Motor neuron (in vitro differentiated cells): ENCODE data around the gene SFMBT2. TPM values are rescaled to one million over a fixed set of nuclear protein-coding genes. Genes with fewer than 3 reads are reported as not detected.

Source experiments
- ATAC-seq, 8 experiments: fragments of 200-7000 bp; cut with Tn5 transposase; replicated peaks in 6 of 8; 2 replicates each; pipeline ENCODE4 v1.8.0; 2021; ENCODE audit warnings: mild to moderate bottlenecking in 8 of 8, moderate library complexity in 8 of 8
- H3K27ac ChIP-seq, 2 donors: fragments of 250-450 bp; sonication (Bioruptor Pico); 2 replicates each; pipeline ENCODE4 v1.9.0; 2021; ENCODE audit warnings: antibody characterized with exemption in 2 of 2, mild to moderate bottlenecking in 2 of 2, moderate library complexity in 1 of 2
- H3K4me1 ChIP-seq, 2 donors: fragments of 250-450 bp; sonication (Bioruptor Pico); replicated peaks in 1 of 2; 2 replicates each; pipeline ENCODE4 v1.6.1; 2021; ENCODE audit warnings: antibody characterized with exemption in 2 of 2, mild to moderate bottlenecking in 2 of 2, moderate library complexity in 1 of 2
- H3K4me3 ChIP-seq, 5 donors: fragments of 250-450 bp; sonication (Bioruptor Pico); 2 replicates each; pipeline ENCODE4 v1.9.0; 2021; ENCODE audit warnings: antibody characterized with exemption in 5 of 5, mild to moderate bottlenecking in 5 of 5, moderate library complexity in 4 of 5
- WGBS, 10 experiments: fragments of 450-650 bp; shearing (Covaris generic); methylation state at CpG; one replicate each; pipeline ENCODE4 v1.0.0; 2022; 5-methylcytosine and 5-hydroxymethylcytosine counted together
- in situ Hi-C, 9 experiments: fragments of 400-800 bp; cut with MboI; loops; one replicate each; pipeline ENCODE4 v1.15.0; 2021; ENCODE audit warnings: low sequenced_read_pairs in 9 of 9, low pct_unique_long_range_greater_than_20kb in 2 of 9; ENCODE audit not compliant: unreplicated experiment in 9 of 9
- total RNA-seq, 8 experiments: library from RNA; unstranded; fragments of 300-600 nt; gene quantifications; 2 replicates each; pipeline versions ENCODE4 v1.2.3 to v1.2.4, GENCODE V29; 2022

The SFMBT2 gene
- total RNA-seq: 10 to 100 TPM in 5 of 8 experiments, 1 to 10 TPM in 2, under 1 TPM in 1; 0.15 to 16.5 (median 11.9) TPM

GRCh38 chr10:7410862-7411670 lies at the start of gene SFMBT2:
SFMBT2 (minus strand) TSS chr10:7411034; CDS start chr10:7381898, 29,136 bp downstream.
- WGBS, 10 experiments: 0 to 11% (median 5%) methylated on average over 2 to 13 of the region's 66 CpGs; no CpG with 5 or more reads in 6 of the 10 experiments
- peak within 1 kb of the TSS; percentile 61 to 96 (median 95) for H3K4me3 ChIP-seq
- peak within 1 kb of the TSS; percentile 75 to 79 for H3K27ac ChIP-seq
- H3K4me1 ChIP-seq: peaks cover 11 to 15% of the 10 kb centered on the region in 2 donors
- peak; percentile 58 to 86 (median 68) for ATAC-seq
- in situ Hi-C loops: loop anchor here in 8 of 9 experiments (25.0 kb wide), 8 partner anchors 149 to 999 kb away; no protein-coding TSS in a partner anchor

GRCh38 chr10:7460006-7460405 lies 49.2 kb upstream of the SFMBT2 start:
- ATAC-seq: no peak
- Histone ChIP-seq H3K27ac (no peak overlapping the region), H3K4me1 (no peaks in the 10 kb centered on the region), H3K4me3 (no peak overlapping the region)
- WGBS, 10 experiments: 33 to 100% (median 57%) methylated on average over 1 to 3 of the region's 6 CpGs; no CpG with 5 or more reads in 5 of the 10 experiments
- in situ Hi-C loops: no loop called here

- in situ Hi-C loops: no loop called here
- 0 to 100% (median 67%) methylated on average over 1 to 2 of the region's 2 CpGs; no CpG with 5 or more reads in 1 of the 10 experiments for WGBS, 10 experiments
Observed at GRCh38 chr10:7458556-7458955, 47.7 kb upstream of the SFMBT2 start.

GRCh38 chr10:7457478-7458316 lies 46.9 kb upstream of the SFMBT2 start:
- in situ Hi-C loops: no loop called here
- WGBS, 10 experiments: 56 to 100% (median 91%) methylated on average over 2 to 11 of the region's 14 CpGs; no CpG with 5 or more reads in 2 of the 10 experiments
- no peak overlapping the region for H3K27ac ChIP-seq
- ATAC-seq: no peak
- H3K4me1 ChIP-seq: no peaks in the 10 kb centered on the region
- no peak overlapping the region for H3K4me3 ChIP-seq

More at GRCh38 chr10:7458556-7458955, 47.7 kb upstream of the SFMBT2 start:
- Histone ChIP-seq H3K4me3 (no peak overlapping the region), H3K27ac (no peak overlapping the region), H3K4me1 (no peaks in the 10 kb centered on the region)
- no peak for ATAC-seq

- no peak overlapping the region for H3K4me3 ChIP-seq
- peak in 1 of 8 experiments; percentile 15 for ATAC-seq
- peaks cover 13 to 18% of the 10 kb centered on the region in 2 donors for H3K4me1 ChIP-seq
- no peak overlapping the region for H3K27ac ChIP-seq
- in situ Hi-C loops: no loop called here
- 0 to 71% (median 52%) methylated on average over 1 to 4 of the region's 4 CpGs for WGBS, 10 experiments
Observed at GRCh38 chr10:7449063-7449695, 38.3 kb upstream of the SFMBT2 start.

GRCh38 chr10:7445474-7446185 lies 34.8 kb upstream of the SFMBT2 start:
- in situ Hi-C loops: no loop called here
- Histone ChIP-seq H3K4me3 (no peak overlapping the region), H3K4me1 (peaks cover 39 to 50% of the 10 kb centered on the region in 2 donors), H3K27ac (peak overlapping the region in 1 of 2 donors; percentile 29)
- 0 to 97% (median 81%) methylated on average over 1 to 7 of the region's 7 CpGs for WGBS, 10 experiments
- ATAC-seq: peak in 1 of 8 experiments; percentile 73

- in situ Hi-C loops: no loop called here
- Histone ChIP-seq H3K4me3 (peak overlapping the region in 3 of 5 donors; percentile 2 to 15 (median 15)), H3K4me1 (peaks cover 40 to 52% of the 10 kb centered on the region in 2 donors), H3K27ac (peak overlapping the region; percentile 18 to 81)
- peak in 5 of 8 experiments; percentile 92 to 96 (median 93) for ATAC-seq
- WGBS, 10 experiments: 3 to 82% (median 33%) methylated on average over 4 to 17 of the region's 19 CpGs; no CpG with 5 or more reads in 1 of the 10 experiments
Observed at GRCh38 chr10:7444551-7445121, 33.8 kb upstream of the SFMBT2 start.

- in situ Hi-C loops: no loop called here
- Histone ChIP-seq H3K4me3 (no peak overlapping the region), H3K27ac (no peak overlapping the region), H3K4me1 (peaks cover 53 to 68% of the 10 kb centered on the region in 2 donors)
- no peak for ATAC-seq
Observed at GRCh38 chr10:7443036-7443435, 32.2 kb upstream of the SFMBT2 start.

GRCh38 chr10:7441403-7442147 lies 30.7 kb upstream of the SFMBT2 start:
- H3K4me3 ChIP-seq: no peak overlapping the region
- 11 to 86% (median 54%) methylated on average over 1 to 12 of the region's 12 CpGs; no CpG with 5 or more reads in 2 of the 10 experiments for WGBS, 10 experiments
- in situ Hi-C loops: no loop called here
- ATAC-seq: peak in 3 of 8 experiments; percentile 8 to 25 (median 23)
- H3K4me1 ChIP-seq: peaks cover 66 to 82% of the 10 kb centered on the region in 2 donors
- H3K27ac ChIP-seq: peak overlapping the region; percentile 64 to 66

GRCh38 chr10:7439696-7440095 lies 28.9 kb upstream of the SFMBT2 start:
- 20 to 100% (median 64%) methylated on average over 1 to 7 of the region's 7 CpGs; no CpG with 5 or more reads in 4 of the 10 experiments for WGBS, 10 experiments
- Histone ChIP-seq H3K4me3 (no peak overlapping the region), H3K27ac (no peak overlapping the region), H3K4me1 (peaks cover 56 to 73% of the 10 kb centered on the region in 2 donors)
- in situ Hi-C loops: no loop called here
- ATAC-seq: no peak

- WGBS, 10 experiments: 0 to 82% (median 59%) methylated on average over 1 to 13 of the region's 19 CpGs
- Histone ChIP-seq H3K27ac (peak overlapping the region in 1 of 2 donors; percentile 41), H3K4me1 (peaks cover 56 to 70% of the 10 kb centered on the region in 2 donors), H3K4me3 (no peak overlapping the region)
- ATAC-seq: peak in 5 of 8 experiments; percentile 78 to 88 (median 82)
- in situ Hi-C loops: no loop called here
Observed at GRCh38 chr10:7438196-7438986, 27.6 kb upstream of the SFMBT2 start.
